Measurements from ENCODE around the gene TMEM191B.
"Not testable (repeated sequence)": the region's sequence is repeated elsewhere in the genome, so short reads cannot be mapped to it uniquely, and the experiment has no call there.

Gene TMEM191B

GRCh38 chr22:18527752-18528596 lies at the start of gene TMEM191B:
TMEM191B (plus strand) TSS chr22:18527802; CDS start chr22:18527981, 179 bp downstream.
- H3K79me2 ChIP-seq (ENCODE audit: insufficient read depth, low read length); H3K9me3 ChIP-seq (ENCODE audit: insufficient read depth, low read length, severe bottlenecking); DNase-seq; H3K36me3 ChIP-seq (ENCODE audit: insufficient read depth, low read length); H3K4me1 ChIP-seq (ENCODE audit: insufficient read depth, low read length); H3K27ac ChIP-seq (ENCODE audit: low read length); H2AFZ ChIP-seq (ENCODE audit: low read depth, low read length); H3K27me3 ChIP-seq (ENCODE audit: insufficient read depth, low read length, poor library complexity); H4K20me1 ChIP-seq (ENCODE audit: insufficient read depth, low read length): not testable (repeated sequence)
- H3K9ac ChIP-seq (ENCODE audit: low read depth, low read length): peak within 1 kb of the TSS; percentile 32; the same call in 1 of the 2 replicates
- peak within 1 kb of the TSS in 1 of 2 experiments; percentile 43; a peak in 2 of 4 replicates for H3K4me3 ChIP-seq (ENCODE audit: low read depth in 1 of 2, low read length in 2 of 2)
- peak within 1 kb of the TSS; percentile 52 for H3K4me2 ChIP-seq (ENCODE audit: insufficient read depth, low read length)
- peak; percentile 35 for ATAC-seq (ENCODE audit: insufficient read depth, low read depth)

GRCh38 chr22:18496227-18496626 lies 31.4 kb upstream of the TMEM191B start:
- not testable (repeated sequence) for H4K20me1 ChIP-seq (ENCODE audit: insufficient read depth, low read length); H3K79me2 ChIP-seq (ENCODE audit: insufficient read depth, low read length); H3K36me3 ChIP-seq (ENCODE audit: insufficient read depth, low read length); H3K27me3 ChIP-seq (ENCODE audit: insufficient read depth, low read length, poor library complexity); H3K9ac ChIP-seq (ENCODE audit: low read depth, low read length); DNase-seq; H3K4me2 ChIP-seq (ENCODE audit: insufficient read depth, low read length); H3K4me1 ChIP-seq (ENCODE audit: insufficient read depth, low read length); ATAC-seq (ENCODE audit: insufficient read depth, low read depth); H3K9me3 ChIP-seq (ENCODE audit: insufficient read depth, low read length, severe bottlenecking); H3K4me3 ChIP-seq (ENCODE audit: low read depth in 1 of 2, low read length in 2 of 2); H2AFZ ChIP-seq (ENCODE audit: low read depth, low read length); H3K27ac ChIP-seq (ENCODE audit: low read length)

GRCh38 chr22:18511327-18511726 lies 16.3 kb upstream of the TMEM191B start:
- H3K36me3 ChIP-seq (ENCODE audit: insufficient read depth, low read length); H3K27ac ChIP-seq (ENCODE audit: low read length); H3K4me1 ChIP-seq (ENCODE audit: insufficient read depth, low read length); H3K9ac ChIP-seq (ENCODE audit: low read depth, low read length); H4K20me1 ChIP-seq (ENCODE audit: insufficient read depth, low read length); H3K4me3 ChIP-seq (ENCODE audit: low read depth in 1 of 2, low read length in 2 of 2); H2AFZ ChIP-seq (ENCODE audit: low read depth, low read length); H3K9me3 ChIP-seq (ENCODE audit: insufficient read depth, low read length, severe bottlenecking); H3K27me3 ChIP-seq (ENCODE audit: insufficient read depth, low read length, poor library complexity); H3K79me2 ChIP-seq (ENCODE audit: insufficient read depth, low read length); ATAC-seq (ENCODE audit: insufficient read depth, low read depth); H3K4me2 ChIP-seq (ENCODE audit: insufficient read depth, low read length); DNase-seq: not testable (repeated sequence)

- not testable (repeated sequence) for H3K36me3 ChIP-seq (ENCODE audit: insufficient read depth, low read length); H3K27ac ChIP-seq (ENCODE audit: low read length); DNase-seq; H3K4me1 ChIP-seq (ENCODE audit: insufficient read depth, low read length); H3K4me2 ChIP-seq (ENCODE audit: insufficient read depth, low read length); H3K9ac ChIP-seq (ENCODE audit: low read depth, low read length); H4K20me1 ChIP-seq (ENCODE audit: insufficient read depth, low read length); H3K9me3 ChIP-seq (ENCODE audit: insufficient read depth, low read length, severe bottlenecking); H3K27me3 ChIP-seq (ENCODE audit: insufficient read depth, low read length, poor library complexity); H2AFZ ChIP-seq (ENCODE audit: low read depth, low read length); H3K4me3 ChIP-seq (ENCODE audit: low read depth in 1 of 2, low read length in 2 of 2); H3K79me2 ChIP-seq (ENCODE audit: insufficient read depth, low read length); ATAC-seq (ENCODE audit: insufficient read depth, low read depth)
Measured at GRCh38 chr22:18512378-18512777, 15.2 kb upstream of the TMEM191B start.

GRCh38 chr22:18513454-18513853 lies 14.1 kb upstream of the TMEM191B start:
- H3K27ac ChIP-seq (ENCODE audit: low read length); H3K9ac ChIP-seq (ENCODE audit: low read depth, low read length); H3K79me2 ChIP-seq (ENCODE audit: insufficient read depth, low read length); H3K36me3 ChIP-seq (ENCODE audit: insufficient read depth, low read length); H3K4me2 ChIP-seq (ENCODE audit: insufficient read depth, low read length); H4K20me1 ChIP-seq (ENCODE audit: insufficient read depth, low read length); H2AFZ ChIP-seq (ENCODE audit: low read depth, low read length); ATAC-seq (ENCODE audit: insufficient read depth, low read depth); H3K4me3 ChIP-seq (ENCODE audit: low read depth in 1 of 2, low read length in 2 of 2); H3K9me3 ChIP-seq (ENCODE audit: insufficient read depth, low read length, severe bottlenecking); H3K4me1 ChIP-seq (ENCODE audit: insufficient read depth, low read length); H3K27me3 ChIP-seq (ENCODE audit: insufficient read depth, low read length, poor library complexity); DNase-seq: not testable (repeated sequence)

GRCh38 chr22:18518061-18518460 lies 9.5 kb upstream of the TMEM191B start, which contains the start of gene GGTLC3:
GGTLC3 (minus strand) TSS chr22:18518161; CDS start chr22:18517897, 264 bp downstream.
- not testable (repeated sequence) for H3K9me3 ChIP-seq (ENCODE audit: insufficient read depth, low read length, severe bottlenecking); H2AFZ ChIP-seq (ENCODE audit: low read depth, low read length); DNase-seq; H3K27me3 ChIP-seq (ENCODE audit: insufficient read depth, low read length, poor library complexity); H3K9ac ChIP-seq (ENCODE audit: low read depth, low read length); H3K27ac ChIP-seq (ENCODE audit: low read length); H4K20me1 ChIP-seq (ENCODE audit: insufficient read depth, low read length); H3K4me1 ChIP-seq (ENCODE audit: insufficient read depth, low read length); ATAC-seq (ENCODE audit: insufficient read depth, low read depth); H3K4me3 ChIP-seq (ENCODE audit: low read depth in 1 of 2, low read length in 2 of 2); H3K4me2 ChIP-seq (ENCODE audit: insufficient read depth, low read length); H3K79me2 ChIP-seq (ENCODE audit: insufficient read depth, low read length); H3K36me3 ChIP-seq (ENCODE audit: insufficient read depth, low read length)

GRCh38 chr22:18522762-18523161 lies 4.8 kb upstream of the TMEM191B start:
- H3K9me3 ChIP-seq (ENCODE audit: insufficient read depth, low read length, severe bottlenecking); H3K4me3 ChIP-seq (ENCODE audit: low read depth in 1 of 2, low read length in 2 of 2); ATAC-seq (ENCODE audit: insufficient read depth, low read depth); DNase-seq; H3K4me1 ChIP-seq (ENCODE audit: insufficient read depth, low read length); H3K4me2 ChIP-seq (ENCODE audit: insufficient read depth, low read length); H3K27ac ChIP-seq (ENCODE audit: low read length); H3K27me3 ChIP-seq (ENCODE audit: insufficient read depth, low read length, poor library complexity); H3K9ac ChIP-seq (ENCODE audit: low read depth, low read length); H2AFZ ChIP-seq (ENCODE audit: low read depth, low read length); H3K36me3 ChIP-seq (ENCODE audit: insufficient read depth, low read length); H4K20me1 ChIP-seq (ENCODE audit: insufficient read depth, low read length); H3K79me2 ChIP-seq (ENCODE audit: insufficient read depth, low read length): not testable (repeated sequence)

GRCh38 chr22:18523328-18523727 lies 4.3 kb upstream of the TMEM191B start:
- ATAC-seq (ENCODE audit: insufficient read depth, low read depth): peak; percentile 53
- not testable (repeated sequence) for H3K79me2 ChIP-seq (ENCODE audit: insufficient read depth, low read length); H3K4me2 ChIP-seq (ENCODE audit: insufficient read depth, low read length); H3K9me3 ChIP-seq (ENCODE audit: insufficient read depth, low read length, severe bottlenecking); H3K9ac ChIP-seq (ENCODE audit: low read depth, low read length); H4K20me1 ChIP-seq (ENCODE audit: insufficient read depth, low read length); H3K36me3 ChIP-seq (ENCODE audit: insufficient read depth, low read length); DNase-seq; H2AFZ ChIP-seq (ENCODE audit: low read depth, low read length); H3K27ac ChIP-seq (ENCODE audit: low read length); H3K4me1 ChIP-seq (ENCODE audit: insufficient read depth, low read length); H3K4me3 ChIP-seq (ENCODE audit: low read depth in 1 of 2, low read length in 2 of 2); H3K27me3 ChIP-seq (ENCODE audit: insufficient read depth, low read length, poor library complexity)
